Measurements from ENCODE around the gene RNF123.

Gene RNF123

DNA sequence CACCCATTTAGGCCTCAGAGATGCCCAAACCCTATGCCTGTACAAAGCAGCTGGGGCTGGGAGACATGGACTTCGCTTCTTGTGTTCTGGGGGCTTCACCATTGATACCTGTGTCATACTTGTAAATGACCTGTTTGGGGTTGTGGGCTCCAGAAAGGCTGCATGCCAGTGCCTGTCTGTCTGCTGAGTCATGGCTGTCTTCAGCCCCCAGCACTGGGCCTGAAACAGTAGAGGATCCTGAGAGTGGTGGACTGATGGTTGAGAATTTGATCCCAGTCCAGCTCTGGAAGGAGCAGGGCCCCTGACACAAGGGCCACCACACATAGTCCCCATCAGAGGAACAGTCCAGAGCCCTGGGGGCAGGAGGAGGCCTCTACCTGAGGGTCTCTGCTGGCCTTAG, 39.8 kb upstream of the RNF123 start:
- no peaks in the 10 kb centered on the region for H3K79me2 ChIP-seq (ENCODE audit: insufficient read depth, low read depth)
- no peak overlapping the region for H3K4me2 ChIP-seq
- H3K4me1 ChIP-seq (ENCODE audit: low read depth, poor library complexity, severe bottlenecking): peaks cover under 1% of the 10 kb centered on the region
- TF ChIP-seq, protein P1, sequence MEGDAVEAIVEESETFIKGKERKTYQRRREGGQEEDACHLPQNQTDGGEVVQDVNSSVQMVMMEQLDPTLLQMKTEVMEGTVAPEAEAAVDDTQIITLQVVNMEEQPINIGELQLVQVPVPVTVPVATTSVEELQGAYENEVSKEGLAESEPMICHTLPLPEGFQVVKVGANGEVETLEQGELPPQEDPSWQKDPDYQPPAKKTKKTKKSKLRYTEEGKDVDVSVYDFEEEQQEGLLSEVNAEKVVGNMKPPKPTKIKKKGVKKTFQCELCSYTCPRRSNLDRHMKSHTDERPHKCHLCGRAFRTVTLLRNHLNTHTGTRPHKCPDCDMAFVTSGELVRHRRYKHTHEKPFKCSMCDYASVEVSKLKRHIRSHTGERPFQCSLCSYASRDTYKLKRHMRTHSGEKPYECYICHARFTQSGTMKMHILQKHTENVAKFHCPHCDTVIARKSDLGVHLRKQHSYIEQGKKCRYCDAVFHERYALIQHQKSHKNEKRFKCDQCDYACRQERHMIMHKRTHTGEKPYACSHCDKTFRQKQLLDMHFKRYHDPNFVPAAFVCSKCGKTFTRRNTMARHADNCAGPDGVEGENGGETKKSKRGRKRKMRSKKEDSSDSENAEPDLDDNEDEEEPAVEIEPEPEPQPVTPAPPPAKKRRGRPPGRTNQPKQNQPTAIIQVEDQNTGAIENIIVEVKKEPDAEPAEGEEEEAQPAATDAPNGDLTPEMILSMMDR (conservative IDR thresholded peaks at IDR 0.05; ENCODE audit: low read depth, low read length): no peak
- no peaks in the 10 kb centered on the region for H3K27me3 ChIP-seq (ENCODE audit: insufficient read depth, low read depth)
- H3K9ac ChIP-seq: no peak overlapping the region
- H3K4me3 ChIP-seq (IDR thresholded peaks at IDR 0.05; ENCODE audit: insufficient read depth, low read depth, low read length): no peak overlapping the region
- no peak overlapping the region for H3K27ac ChIP-seq
- H2AFZ ChIP-seq (ENCODE audit: low read depth): no peak overlapping the region
- H3K36me3 ChIP-seq (ENCODE audit: insufficient read depth): no peaks in the 10 kb centered on the region
- no peaks in the 10 kb centered on the region for H4K20me1 ChIP-seq (ENCODE audit: insufficient read depth)

DNA sequence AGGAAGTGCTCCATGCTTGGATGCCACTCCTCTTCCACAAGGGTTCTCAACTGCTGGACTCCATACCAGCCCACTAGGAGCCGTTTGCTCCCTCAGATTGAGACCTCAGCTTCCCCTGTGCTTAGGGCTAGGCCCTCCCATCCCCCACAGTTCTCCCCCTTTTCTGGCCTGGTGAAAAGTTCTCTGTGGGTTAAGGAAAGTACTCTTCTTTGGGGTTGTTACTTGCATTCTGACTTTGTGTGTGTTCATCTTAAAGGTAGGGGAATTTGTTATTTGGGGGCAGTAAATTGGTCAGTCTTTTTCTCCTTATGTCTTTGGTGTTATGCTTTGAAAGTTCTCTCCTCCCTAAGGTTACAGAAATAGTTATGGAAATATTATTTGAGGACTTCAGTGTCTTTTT, 39.2 kb upstream of the RNF123 start:
- TF ChIP-seq, protein P1 (conservative IDR thresholded peaks at IDR 0.05; ENCODE audit: low read depth, low read length): no peak
- Histone ChIP-seq H3K27me3 (ENCODE audit: insufficient read depth, low read depth) (no peaks in the 10 kb centered on the region), H3K79me2 (ENCODE audit: insufficient read depth, low read depth) (no peaks in the 10 kb centered on the region), H3K27ac (no peak overlapping the region), H4K20me1 (ENCODE audit: insufficient read depth) (no peaks in the 10 kb centered on the region), H3K4me1 (ENCODE audit: low read depth, poor library complexity, severe bottlenecking) (peaks cover 5% of the 10 kb centered on the region), H3K36me3 (ENCODE audit: insufficient read depth) (no peaks in the 10 kb centered on the region), H3K4me3 (IDR thresholded peaks at IDR 0.05; ENCODE audit: insufficient read depth, low read depth, low read length) (no peak overlapping the region), H3K9ac (no peak overlapping the region), H3K4me2 (no peak overlapping the region), H2AFZ (ENCODE audit: low read depth) (no peak overlapping the region)

DNA sequence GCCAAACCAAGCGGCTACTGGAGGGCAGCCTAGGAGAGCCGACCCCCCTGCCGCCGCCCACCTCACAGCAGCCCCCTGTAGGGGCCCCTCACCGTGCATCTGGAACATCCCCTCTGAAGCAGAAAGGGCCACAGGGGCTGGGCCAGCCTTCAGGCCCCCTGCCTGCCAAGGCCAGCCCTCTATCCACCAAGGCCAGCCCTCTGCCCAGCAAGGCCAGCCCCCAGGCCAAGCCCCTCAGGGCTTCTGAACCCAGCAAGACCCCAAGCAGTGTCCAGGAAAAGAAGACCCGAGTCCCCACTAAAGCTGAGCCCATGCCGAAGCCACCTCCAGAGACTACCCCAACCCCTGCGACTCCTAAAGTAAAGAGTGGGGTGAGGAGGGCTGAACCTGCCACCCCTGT, 38.7 kb upstream of the RNF123 start:
- Histone ChIP-seq H3K4me2 (no peak overlapping the region), H3K36me3 (ENCODE audit: insufficient read depth) (no peaks in the 10 kb centered on the region), H3K27ac (no peak overlapping the region), H4K20me1 (ENCODE audit: insufficient read depth) (no peaks in the 10 kb centered on the region), H3K4me3 (IDR thresholded peaks at IDR 0.05; ENCODE audit: insufficient read depth, low read depth, low read length) (no peak overlapping the region), H2AFZ (ENCODE audit: low read depth) (no peak overlapping the region), H3K9ac (no peak overlapping the region), H3K4me1 (ENCODE audit: low read depth, poor library complexity, severe bottlenecking) (peaks cover 7% of the 10 kb centered on the region), H3K27me3 (ENCODE audit: insufficient read depth, low read depth) (no peaks in the 10 kb centered on the region), H3K79me2 (ENCODE audit: insufficient read depth, low read depth) (no peaks in the 10 kb centered on the region)
- TF ChIP-seq, protein P1 (conservative IDR thresholded peaks at IDR 0.05; ENCODE audit: low read depth, low read length): no peak

DNA sequence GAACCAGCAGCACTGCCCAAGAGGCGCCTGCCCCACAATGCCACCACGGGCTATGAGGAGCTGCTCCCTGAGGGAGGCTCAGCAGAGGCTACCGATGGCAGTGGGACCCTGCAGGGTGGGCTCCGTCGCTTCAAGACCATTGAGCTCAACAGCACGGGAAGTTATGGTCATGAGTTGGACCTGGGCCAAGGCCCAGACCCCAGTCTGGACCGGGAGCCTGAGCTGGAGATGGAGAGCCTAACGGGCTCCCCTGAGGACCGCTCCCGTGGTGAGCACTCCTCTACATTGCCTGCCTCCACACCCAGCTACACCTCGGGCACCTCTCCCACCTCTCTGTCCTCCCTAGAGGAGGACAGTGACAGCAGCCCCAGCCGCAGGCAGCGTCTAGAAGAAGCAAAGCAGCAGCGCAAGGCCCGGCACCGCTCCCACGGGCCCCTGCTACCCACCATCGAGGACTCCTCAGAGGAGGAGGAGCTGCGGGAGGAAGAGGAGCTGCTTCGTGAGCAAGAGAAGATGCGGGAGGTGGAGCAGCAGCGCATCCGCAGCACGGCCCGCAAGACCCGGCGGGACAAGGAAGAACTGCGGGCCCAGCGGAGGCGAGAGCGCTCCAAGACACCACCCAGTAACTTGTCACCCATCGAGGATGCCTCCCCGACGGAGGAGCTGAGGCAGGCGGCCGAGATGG, 37.0 kb upstream of the RNF123 start:
- Histone ChIP-seq H2AFZ (ENCODE audit: low read depth) (no peak overlapping the region), H3K9ac (no peak overlapping the region), H3K4me3 (IDR thresholded peaks at IDR 0.05; ENCODE audit: insufficient read depth, low read depth, low read length) (no peak overlapping the region), H3K27me3 (ENCODE audit: insufficient read depth, low read depth) (no peaks in the 10 kb centered on the region), H3K79me2 (ENCODE audit: insufficient read depth, low read depth) (no peaks in the 10 kb centered on the region), H3K4me1 (ENCODE audit: low read depth, poor library complexity, severe bottlenecking) (peaks cover 7% of the 10 kb centered on the region), H4K20me1 (ENCODE audit: insufficient read depth) (no peaks in the 10 kb centered on the region), H3K27ac (no peak overlapping the region), H3K36me3 (ENCODE audit: insufficient read depth) (no peaks in the 10 kb centered on the region), H3K4me2 (no peak overlapping the region)
- TF ChIP-seq, protein P1 (conservative IDR thresholded peaks at IDR 0.05; ENCODE audit: low read depth, low read length): no peak

All from KMS-11 (cell line).